ENCODE measurements around the gene UBE2A.

GRCh38 chrX:119605464-119606279, 31.3 kb downstream of the UBE2A start:
- TF ChIP-seq CTCF (IDR thresholded peaks at IDR 0.05) (no peak), EP300 (IDR thresholded peaks at IDR 0.05) (no peak)

All from esophagus muscularis mucosa (tissue), 3 donors.